Chondrocyte (in vitro differentiated cells): ENCODE measurements around the gene PPARG. TPM values are rescaled to one million over a fixed set of nuclear protein-coding genes. Genes with fewer than 3 reads are reported as not detected.

Source experiments
- DNase-seq: peaks from one replicate; pipeline ENCODE4 v3.0.0; 2021; ENCODE audit warnings: mixed read lengths, low spot score
- H3K27ac Mint-ChIP-seq: one replicate; pipeline ENCODE4 v1.8.0; 2021; ENCODE audit warnings: mild to moderate bottlenecking, moderate library complexity, mixed read lengths; ENCODE audit not compliant: unreplicated experiment
- H3K27me3 Mint-ChIP-seq: 2 replicates; pipeline ENCODE4 v1.8.0; 2021; ENCODE audit warnings: low read depth, mixed read lengths
- H3K36me3 Mint-ChIP-seq: 2 replicates; pipeline ENCODE4 v1.8.0; 2021; ENCODE audit warnings: low read depth, mixed read lengths
- H3K4me1 Mint-ChIP-seq: 2 replicates; pipeline ENCODE4 v1.8.0; 2021; ENCODE audit warnings: low read depth, mild to moderate bottlenecking, mixed read lengths
- H3K4me3 Mint-ChIP-seq: one replicate; pipeline ENCODE4 v1.8.0; 2021; ENCODE audit warnings: mild to moderate bottlenecking, moderate library complexity, mixed read lengths; ENCODE audit not compliant: unreplicated experiment
- H3K9me3 Mint-ChIP-seq: 2 replicates; pipeline ENCODE4 v1.8.0; 2021; ENCODE audit warnings: low read depth, mixed read lengths
- CTCF ChIP-seq: fragments of 200-600 bp; sonication (generic); IDR thresholded peaks from 2 replicates; pipeline ENCODE4 v1.5.0; 2021; ENCODE audit warnings: antibody characterized with exemption, mild to moderate bottlenecking, moderate library complexity
- total RNA-seq: library from RNA; stranded (reverse); gene quantifications from 3 replicates; pipeline ENCODE4 v1.2.1, GENCODE V29; 2021

PPARG gene
- total RNA-seq, 1 donor from 2014 or later, result 9.2 TPM

- no peaks in the 10 kb centered on the region for H3K36me3 Mint-ChIP-seq
- DNase-seq, result no peak
- H3K4me3 Mint-ChIP-seq, result no peak overlapping the region
- H3K4me1 Mint-ChIP-seq, result no peaks in the 10 kb centered on the region
- H3K27ac Mint-ChIP-seq, result no peak overlapping the region
- H3K9me3 Mint-ChIP-seq, result no peaks in the 10 kb centered on the region
- TF ChIP-seq CTCF, result no peak
- H3K27me3 Mint-ChIP-seq, result peaks cover 12% of the 10 kb centered on the region
These were observed 62.3 kb downstream of the PPARG start for GRCh38 chr3:12351145-12351544.

- Mint-ChIP-seq H3K36me3 (no peaks in the 10 kb centered on the region), H3K4me3 (no peak overlapping the region), H3K4me1 (no peaks in the 10 kb centered on the region), H3K27ac (no peak overlapping the region), H3K9me3 (no peaks in the 10 kb centered on the region), H3K27me3 (peaks cover 12% of the 10 kb centered on the region)
- TF ChIP-seq CTCF, result peak; percentile 68
- DNase-seq, result no peak
These were observed 63.4 kb downstream of the PPARG start for GRCh38 chr3:12352253-12352652.

- Mint-ChIP-seq H3K4me1 (no peaks in the 10 kb centered on the region), H3K27ac (no peak overlapping the region), H3K27me3 (peaks cover 12% of the 10 kb centered on the region), H3K9me3 (no peaks in the 10 kb centered on the region), H3K36me3 (no peaks in the 10 kb centered on the region), H3K4me3 (no peak overlapping the region)
- no peak for TF ChIP-seq CTCF
- no peak for DNase-seq
These were observed 63.9 kb downstream of the PPARG start for GRCh38 chr3:12352755-12353154.

- H3K27ac Mint-ChIP-seq, result no peak overlapping the region
- no peak for DNase-seq
- H3K9me3 Mint-ChIP-seq, result no peaks in the 10 kb centered on the region
- peaks cover 6% of the 10 kb centered on the region for H3K27me3 Mint-ChIP-seq
- no peak overlapping the region for H3K4me3 Mint-ChIP-seq
- no peaks in the 10 kb centered on the region for H3K36me3 Mint-ChIP-seq
- no peak for TF ChIP-seq CTCF
- H3K4me1 Mint-ChIP-seq, result peaks cover under 1% of the 10 kb centered on the region
These were observed 65.1 kb downstream of the PPARG start for GRCh38 chr3:12353796-12354525.

- Mint-ChIP-seq H3K4me1 (peaks cover 9% of the 10 kb centered on the region), H3K9me3 (no peaks in the 10 kb centered on the region), H3K27me3 (peaks cover 6% of the 10 kb centered on the region), H3K4me3 (no peak overlapping the region), H3K36me3 (no peaks in the 10 kb centered on the region), H3K27ac (no peak overlapping the region)
- DNase-seq, result no peak
- no peak for TF ChIP-seq CTCF
These were observed 67.3 kb downstream of the PPARG start for GRCh38 chr3:12356175-12356574.
